ENCODE measurements around the gene SETMAR. TPM values are rescaled to one million over a fixed set of nuclear protein-coding genes. Genes with fewer than 3 reads are reported as not detected.

SETMAR gene
- total and polyA plus RNA-seq, 2 experiments from 2014 or later = 13.5 to 15.4 TPM

DNA sequence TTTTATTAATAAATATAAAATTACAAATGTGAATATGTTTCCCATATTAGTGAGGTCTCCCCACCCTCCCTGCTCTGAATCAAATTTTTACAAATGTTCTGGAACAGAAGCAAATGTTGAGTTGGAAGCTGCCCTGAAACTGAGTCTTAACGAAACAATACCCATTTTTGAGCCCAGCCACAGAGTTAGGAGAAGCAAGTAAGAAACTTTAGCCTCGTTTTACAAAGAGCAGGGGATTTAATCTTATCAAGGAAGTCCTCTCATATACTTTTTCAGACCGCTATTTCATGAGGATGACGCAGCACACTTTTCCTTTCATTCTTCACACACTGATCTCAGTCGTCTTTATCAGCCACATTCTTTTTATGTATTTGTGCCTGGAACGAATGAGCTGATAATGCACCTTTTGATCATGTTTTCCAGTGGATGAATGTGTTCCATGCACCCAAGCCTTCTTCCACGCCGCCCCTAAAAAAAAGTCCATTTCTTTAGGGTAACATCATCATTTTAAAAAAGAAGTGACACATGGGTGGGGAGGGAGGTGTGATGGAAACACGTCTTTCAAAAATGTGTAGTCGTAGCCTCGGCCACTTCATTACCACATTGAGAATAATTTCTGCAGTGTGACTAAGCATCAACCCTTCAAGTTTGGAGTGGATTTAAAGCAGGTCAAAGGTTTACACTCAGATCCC, 48.1 kb downstream of the SETMAR start:
- peak; percentile 31 for DNase-seq (ENCODE audit: low spot score)

DNA sequence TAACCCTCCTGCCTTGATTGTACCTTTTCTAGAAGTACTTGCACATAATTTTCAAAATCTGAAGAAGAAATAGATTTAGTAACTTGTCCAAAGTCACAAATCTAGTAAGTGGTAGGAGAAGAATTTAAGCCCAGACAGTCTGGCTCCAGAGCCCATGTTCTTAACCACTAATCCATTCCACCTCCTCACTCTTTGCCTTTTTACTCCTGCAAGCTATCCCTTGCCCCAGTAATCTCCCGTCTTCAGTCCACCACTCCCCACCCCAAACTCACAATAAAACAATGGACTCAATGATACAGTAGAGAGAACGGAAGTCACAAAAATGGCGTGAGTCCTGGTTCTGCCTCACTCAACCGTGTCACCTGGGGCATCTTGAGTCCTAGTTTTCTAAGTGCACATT, 48.7 kb downstream of the SETMAR start:
- Histone ChIP-seq H4K20me1 (ENCODE audit: insufficient read depth, poor library complexity, severe bottlenecking) (no peaks in the 10 kb centered on the region), H3K9me3 (ENCODE audit: low read depth) (no peaks in the 10 kb centered on the region), H3K79me2 (no peaks in the 10 kb centered on the region), H3K4me2 (peak overlapping the region; percentile 70), H3K4me1 (ENCODE audit: insufficient read depth) (peaks cover 22% of the 10 kb centered on the region), H3K27ac (peak overlapping the region; percentile 46), H3K27me3 (no peaks in the 10 kb centered on the region), H3K36me3 (replicated peaks; ENCODE audit: insufficient read depth, low read depth) (no peaks in the 10 kb centered on the region), H2AFZ (no peak overlapping the region), H3K4me3 (no peak overlapping the region), H3K9me2 (replicated peaks; ENCODE audit: insufficient read depth) (no peaks in the 10 kb centered on the region)
- WGBS (ENCODE audit: low lambda C conversion rate, missing lambda C conversion rate) = 79% methylated on average over 4 of the region's 4 CpGs
- no peak for DNase-seq (ENCODE audit: low spot score)
- TF ChIP-seq EZH2 (IDR thresholded peaks at IDR 0.05; ENCODE audit: borderline replicate concordance) = no peak
- TF ChIP-seq, protein P1, sequence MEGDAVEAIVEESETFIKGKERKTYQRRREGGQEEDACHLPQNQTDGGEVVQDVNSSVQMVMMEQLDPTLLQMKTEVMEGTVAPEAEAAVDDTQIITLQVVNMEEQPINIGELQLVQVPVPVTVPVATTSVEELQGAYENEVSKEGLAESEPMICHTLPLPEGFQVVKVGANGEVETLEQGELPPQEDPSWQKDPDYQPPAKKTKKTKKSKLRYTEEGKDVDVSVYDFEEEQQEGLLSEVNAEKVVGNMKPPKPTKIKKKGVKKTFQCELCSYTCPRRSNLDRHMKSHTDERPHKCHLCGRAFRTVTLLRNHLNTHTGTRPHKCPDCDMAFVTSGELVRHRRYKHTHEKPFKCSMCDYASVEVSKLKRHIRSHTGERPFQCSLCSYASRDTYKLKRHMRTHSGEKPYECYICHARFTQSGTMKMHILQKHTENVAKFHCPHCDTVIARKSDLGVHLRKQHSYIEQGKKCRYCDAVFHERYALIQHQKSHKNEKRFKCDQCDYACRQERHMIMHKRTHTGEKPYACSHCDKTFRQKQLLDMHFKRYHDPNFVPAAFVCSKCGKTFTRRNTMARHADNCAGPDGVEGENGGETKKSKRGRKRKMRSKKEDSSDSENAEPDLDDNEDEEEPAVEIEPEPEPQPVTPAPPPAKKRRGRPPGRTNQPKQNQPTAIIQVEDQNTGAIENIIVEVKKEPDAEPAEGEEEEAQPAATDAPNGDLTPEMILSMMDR (IDR thresholded peaks at IDR 0.05; ENCODE audit: poor library complexity) = no peak
- TF ChIP-seq EZH2phosphoT487 (IDR thresholded peaks at IDR 0.05; ENCODE audit: low read depth, severe bottlenecking, unreplicated experiment) = no peak

More for the DNA sequence above, 48.1 kb downstream of the SETMAR start:
- Histone ChIP-seq H3K9me3 (ENCODE audit: low read depth) (no peaks in the 10 kb centered on the region), H3K36me3 (replicated peaks; ENCODE audit: insufficient read depth, low read depth) (no peaks in the 10 kb centered on the region), H3K4me2 (peak overlapping the region; percentile 70), H3K9me2 (replicated peaks; ENCODE audit: insufficient read depth) (no peaks in the 10 kb centered on the region), H2AFZ (peak overlapping the region; percentile 24), H4K20me1 (ENCODE audit: insufficient read depth, poor library complexity, severe bottlenecking) (no peaks in the 10 kb centered on the region), H3K79me2 (no peaks in the 10 kb centered on the region), H3K27ac (peak overlapping the region; percentile 46), H3K27me3 (no peaks in the 10 kb centered on the region), H3K4me1 (ENCODE audit: insufficient read depth) (peaks cover 17% of the 10 kb centered on the region), H3K4me3 (no peak overlapping the region)
- TF ChIP-seq, protein P1 (IDR thresholded peaks at IDR 0.05; ENCODE audit: poor library complexity) = no peak
- TF ChIP-seq EZH2phosphoT487 (IDR thresholded peaks at IDR 0.05; ENCODE audit: low read depth, severe bottlenecking, unreplicated experiment) (no peak), EZH2 (IDR thresholded peaks at IDR 0.05; ENCODE audit: borderline replicate concordance) (no peak)
- 31% methylated on average over 11 of the region's 11 CpGs for WGBS (ENCODE audit: low lambda C conversion rate, missing lambda C conversion rate)

DNA sequence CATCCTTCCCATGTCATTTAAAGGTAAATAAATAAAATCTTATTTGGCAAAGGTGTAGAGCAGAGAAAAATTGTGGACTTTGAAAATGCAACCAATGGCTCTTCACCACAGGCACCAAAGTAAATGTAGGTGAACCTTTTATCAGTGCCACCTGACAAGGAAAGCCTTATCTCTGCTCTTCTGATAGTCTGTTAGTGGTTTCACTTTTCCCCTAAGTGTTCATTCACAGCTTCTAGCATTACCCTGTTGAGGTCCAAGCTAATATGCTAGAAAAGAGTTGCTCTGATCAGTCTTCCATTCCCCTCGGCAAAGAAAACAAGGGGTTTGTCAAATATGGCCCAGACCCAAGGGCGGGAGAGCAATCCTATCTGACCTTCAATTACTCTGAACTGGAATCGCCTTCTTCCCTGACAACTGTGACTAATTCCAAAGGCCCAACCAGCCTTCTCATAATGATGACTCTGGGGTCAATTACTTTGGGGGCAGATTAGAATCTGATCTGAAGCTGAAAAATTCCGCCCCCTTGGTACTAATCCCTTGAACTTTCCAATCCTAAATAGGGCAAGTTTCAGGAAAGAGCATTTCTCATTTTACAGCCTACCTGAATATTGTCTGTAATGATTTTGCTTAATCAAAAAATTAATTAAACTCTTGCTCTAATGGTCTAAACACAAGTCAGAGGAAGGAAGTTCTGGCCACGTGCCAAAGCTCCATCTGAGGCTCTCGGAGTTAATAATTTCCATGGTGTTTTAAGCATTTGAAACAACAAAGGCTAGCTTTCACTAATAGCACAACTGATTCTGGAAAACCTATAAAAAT, 52.4 kb downstream of the SETMAR start:
- WGBS (ENCODE audit: low lambda C conversion rate, missing lambda C conversion rate) = 55% methylated on average over 6 of the region's 6 CpGs
- Histone ChIP-seq H3K4me3 (no peak overlapping the region), H3K27ac (no peak overlapping the region), H3K9me2 (replicated peaks; ENCODE audit: insufficient read depth) (no peaks in the 10 kb centered on the region), H2AFZ (no peak overlapping the region), H3K4me2 (peak overlapping the region; percentile 36), H3K36me3 (replicated peaks; ENCODE audit: insufficient read depth, low read depth) (no peaks in the 10 kb centered on the region), H3K9me3 (ENCODE audit: low read depth) (no peaks in the 10 kb centered on the region), H3K79me2 (no peaks in the 10 kb centered on the region), H4K20me1 (ENCODE audit: insufficient read depth, poor library complexity, severe bottlenecking) (no peaks in the 10 kb centered on the region), H3K27me3 (no peaks in the 10 kb centered on the region), H3K4me1 (ENCODE audit: insufficient read depth) (peaks cover 26% of the 10 kb centered on the region)
- peak; percentile 36 for DNase-seq (ENCODE audit: low spot score)
- TF ChIP-seq, protein P1 (IDR thresholded peaks at IDR 0.05; ENCODE audit: poor library complexity) = no peak
- no peak for TF ChIP-seq EZH2phosphoT487 (IDR thresholded peaks at IDR 0.05; ENCODE audit: low read depth, severe bottlenecking, unreplicated experiment)
- no peak for TF ChIP-seq EZH2 (IDR thresholded peaks at IDR 0.05; ENCODE audit: borderline replicate concordance)

Measured in hepatocyte (in vitro differentiated cells).